ENCODE data around the gene CDH13. TPM values are rescaled to one million over a fixed set of nuclear protein-coding genes. Genes with fewer than 3 reads are reported as not detected.

The CDH13 gene
- total and polyA plus RNA-seq, 10 of the 15 experiments (the other 5 are each of a cell fraction or from before 2014, with no cell fraction given), result under 0.01 to 0.05 TPM; not detected in 8

DNA sequence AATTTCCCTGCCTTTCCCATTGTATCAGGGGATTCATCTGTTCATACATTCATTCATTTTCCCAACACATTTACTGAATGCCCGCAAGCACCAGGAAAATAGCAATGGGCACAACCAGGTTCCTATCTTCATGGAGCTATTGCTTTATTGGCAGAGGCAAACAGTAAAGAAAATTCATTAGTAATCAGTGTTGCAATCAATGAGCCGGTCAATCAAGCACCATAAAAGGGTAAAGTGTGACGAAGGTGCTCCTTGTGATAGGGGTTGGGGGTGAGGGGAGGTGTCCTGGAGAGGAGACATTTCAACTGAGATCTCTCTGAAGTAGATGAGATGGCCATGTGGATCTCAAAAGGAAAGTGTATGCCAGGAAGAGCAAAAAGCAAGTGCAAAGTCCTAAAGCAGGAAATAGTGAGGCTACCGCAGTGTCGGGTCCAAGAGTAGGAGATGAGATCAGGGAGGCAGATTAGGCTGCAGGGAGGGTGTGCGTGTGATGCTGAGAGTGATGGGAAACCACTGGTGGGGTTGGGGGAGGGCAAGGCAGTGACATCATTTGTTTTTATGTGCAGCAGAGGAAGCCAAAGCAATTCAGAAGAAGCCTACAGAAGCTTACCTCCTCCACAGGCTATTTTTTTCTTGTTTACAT lies 28.4 kb downstream of the CDH13 start (continued):
- TF ChIP-seq CREM (IDR thresholded peaks at IDR 0.05; ENCODE audit: low read depth) (peak; percentile 89), GABPA (IDR thresholded peaks at IDR 0.05; ENCODE audit: low read depth) (0 out of 2 replicates have a peak, but pooled peaks have one; percentile 44), TCF12 (IDR thresholded peaks at IDR 0.05; ENCODE audit: low read depth, low read length) (peak; percentile 59; the same call in 1 of the 2 replicates), IKZF2 (IDR thresholded peaks at IDR 0.05) (peak; percentile 29 to 54; a peak in 2 of 4 replicates), TBL1XR1 (IDR thresholded peaks at IDR 0.05; ENCODE audit: low read depth, low read length) (peak; percentile 83; the same call in 1 of the 2 replicates), MYB (IDR thresholded peaks at IDR 0.05; ENCODE audit: borderline replicate concordance, low read depth, low read length) (no peak), ZBED1 (IDR thresholded peaks at IDR 0.05; ENCODE audit: borderline replicate concordance) (peak; percentile 86; the same call in 1 of the 2 replicates), RUNX3 (IDR thresholded peaks at IDR 0.05; ENCODE audit: low read length) (peak; percentile 95), CEBPB (IDR thresholded peaks at IDR 0.05; ENCODE audit: borderline replicate concordance in 1 of 2, low read depth in 2 of 2, low read length in 2 of 2) (0 out of 4 replicates have a peak, but pooled peaks of 1 of the 2 experiments have one; percentile 17), CREB1 (IDR thresholded peaks at IDR 0.05; ENCODE audit: low read depth) (peak; percentile 89), ATF7 (IDR thresholded peaks at IDR 0.05; ENCODE audit: low read depth) (peak; percentile 86), CHD2 (IDR thresholded peaks at IDR 0.05; ENCODE audit: borderline replicate concordance, low read depth, low read length) (0 out of 2 replicates have a peak, but pooled peaks have one; percentile 48), ZSCAN29 (IDR thresholded peaks at IDR 0.05) (no peak), FOXM1 (IDR thresholded peaks at IDR 0.05; ENCODE audit: low read depth, low read length) (peak; percentile 83; the same call in 1 of the 2 replicates), PML (IDR thresholded peaks at IDR 0.05; ENCODE audit: low read length) (peak; percentile 45; the same call in 1 of the 2 replicates), POLR2A (IDR thresholded peaks at IDR 0.05; ENCODE audit: low read depth, low read length) (0 out of 2 replicates have a peak, but pooled peaks have one; percentile 32), BCL11A (IDR thresholded peaks at IDR 0.05; ENCODE audit: low read depth, low read length) (peak; percentile 75; the same call in 1 of the 2 replicates), PAX5 (IDR thresholded peaks at IDR 0.05; ENCODE audit: borderline replicate concordance, low read depth, low read length) (peak; percentile 57; the same call in 1 of the 2 replicates), ZNF207 (IDR thresholded peaks at IDR 0.05; ENCODE audit: borderline replicate concordance) (no peak), CHD4 (IDR thresholded peaks at IDR 0.05) (no peak)
- TF ChIP-seq, protein P1, sequence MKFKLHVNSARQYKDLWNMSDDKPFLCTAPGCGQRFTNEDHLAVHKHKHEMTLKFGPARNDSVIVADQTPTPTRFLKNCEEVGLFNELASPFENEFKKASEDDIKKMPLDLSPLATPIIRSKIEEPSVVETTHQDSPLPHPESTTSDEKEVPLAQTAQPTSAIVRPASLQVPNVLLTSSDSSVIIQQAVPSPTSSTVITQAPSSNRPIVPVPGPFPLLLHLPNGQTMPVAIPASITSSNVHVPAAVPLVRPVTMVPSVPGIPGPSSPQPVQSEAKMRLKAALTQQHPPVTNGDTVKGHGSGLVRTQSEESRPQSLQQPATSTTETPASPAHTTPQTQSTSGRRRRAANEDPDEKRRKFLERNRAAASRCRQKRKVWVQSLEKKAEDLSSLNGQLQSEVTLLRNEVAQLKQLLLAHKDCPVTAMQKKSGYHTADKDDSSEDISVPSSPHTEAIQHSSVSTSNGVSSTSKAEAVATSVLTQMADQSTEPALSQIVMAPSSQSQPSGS (IDR thresholded peaks at IDR 0.05; ENCODE audit: low read length), result peak; percentile 98
- TF ChIP-seq, protein P2, sequence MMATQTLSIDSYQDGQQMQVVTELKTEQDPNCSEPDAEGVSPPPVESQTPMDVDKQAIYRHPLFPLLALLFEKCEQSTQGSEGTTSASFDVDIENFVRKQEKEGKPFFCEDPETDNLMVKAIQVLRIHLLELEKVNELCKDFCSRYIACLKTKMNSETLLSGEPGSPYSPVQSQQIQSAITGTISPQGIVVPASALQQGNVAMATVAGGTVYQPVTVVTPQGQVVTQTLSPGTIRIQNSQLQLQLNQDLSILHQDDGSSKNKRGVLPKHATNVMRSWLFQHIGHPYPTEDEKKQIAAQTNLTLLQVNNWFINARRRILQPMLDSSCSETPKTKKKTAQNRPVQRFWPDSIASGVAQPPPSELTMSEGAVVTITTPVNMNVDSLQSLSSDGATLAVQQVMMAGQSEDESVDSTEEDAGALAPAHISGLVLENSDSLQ (IDR thresholded peaks at IDR 0.05), result peak; percentile 27; the same call in 1 of the 2 replicates
- TF ChIP-seq, protein P3, sequence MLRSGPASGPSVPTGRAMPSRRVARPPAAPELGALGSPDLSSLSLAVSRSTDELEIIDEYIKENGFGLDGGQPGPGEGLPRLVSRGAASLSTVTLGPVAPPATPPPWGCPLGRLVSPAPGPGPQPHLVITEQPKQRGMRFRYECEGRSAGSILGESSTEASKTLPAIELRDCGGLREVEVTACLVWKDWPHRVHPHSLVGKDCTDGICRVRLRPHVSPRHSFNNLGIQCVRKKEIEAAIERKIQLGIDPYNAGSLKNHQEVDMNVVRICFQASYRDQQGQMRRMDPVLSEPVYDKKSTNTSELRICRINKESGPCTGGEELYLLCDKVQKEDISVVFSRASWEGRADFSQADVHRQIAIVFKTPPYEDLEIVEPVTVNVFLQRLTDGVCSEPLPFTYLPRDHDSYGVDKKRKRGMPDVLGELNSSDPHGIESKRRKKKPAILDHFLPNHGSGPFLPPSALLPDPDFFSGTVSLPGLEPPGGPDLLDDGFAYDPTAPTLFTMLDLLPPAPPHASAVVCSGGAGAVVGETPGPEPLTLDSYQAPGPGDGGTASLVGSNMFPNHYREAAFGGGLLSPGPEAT (IDR thresholded peaks at IDR 0.05; ENCODE audit: low read depth), result no peak
- TF ChIP-seq, protein P4, sequence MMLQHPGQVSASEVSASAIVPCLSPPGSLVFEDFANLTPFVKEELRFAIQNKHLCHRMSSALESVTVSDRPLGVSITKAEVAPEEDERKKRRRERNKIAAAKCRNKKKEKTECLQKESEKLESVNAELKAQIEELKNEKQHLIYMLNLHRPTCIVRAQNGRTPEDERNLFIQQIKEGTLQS (IDR thresholded peaks at IDR 0.05; ENCODE audit: borderline replicate concordance, extremely low read depth, low read depth, low read length), result no peak
- TF ChIP-seq, protein P5, sequence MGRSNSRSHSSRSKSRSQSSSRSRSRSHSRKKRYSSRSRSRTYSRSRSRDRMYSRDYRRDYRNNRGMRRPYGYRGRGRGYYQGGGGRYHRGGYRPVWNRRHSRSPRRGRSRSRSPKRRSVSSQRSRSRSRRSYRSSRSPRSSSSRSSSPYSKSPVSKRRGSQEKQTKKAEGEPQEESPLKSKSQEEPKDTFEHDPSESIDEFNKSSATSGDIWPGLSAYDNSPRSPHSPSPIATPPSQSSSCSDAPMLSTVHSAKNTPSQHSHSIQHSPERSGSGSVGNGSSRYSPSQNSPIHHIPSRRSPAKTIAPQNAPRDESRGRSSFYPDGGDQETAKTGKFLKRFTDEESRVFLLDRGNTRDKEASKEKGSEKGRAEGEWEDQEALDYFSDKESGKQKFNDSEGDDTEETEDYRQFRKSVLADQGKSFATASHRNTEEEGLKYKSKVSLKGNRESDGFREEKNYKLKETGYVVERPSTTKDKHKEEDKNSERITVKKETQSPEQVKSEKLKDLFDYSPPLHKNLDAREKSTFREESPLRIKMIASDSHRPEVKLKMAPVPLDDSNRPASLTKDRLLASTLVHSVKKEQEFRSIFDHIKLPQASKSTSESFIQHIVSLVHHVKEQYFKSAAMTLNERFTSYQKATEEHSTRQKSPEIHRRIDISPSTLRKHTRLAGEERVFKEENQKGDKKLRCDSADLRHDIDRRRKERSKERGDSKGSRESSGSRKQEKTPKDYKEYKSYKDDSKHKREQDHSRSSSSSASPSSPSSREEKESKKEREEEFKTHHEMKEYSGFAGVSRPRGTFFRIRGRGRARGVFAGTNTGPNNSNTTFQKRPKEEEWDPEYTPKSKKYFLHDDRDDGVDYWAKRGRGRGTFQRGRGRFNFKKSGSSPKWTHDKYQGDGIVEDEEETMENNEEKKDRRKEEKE (IDR thresholded peaks at IDR 0.05), result no peak
